CD4-positive, alpha-beta T cell treated with Interleukin-17A for 4 hours (primary cell): ENCODE measurements around the gene MMP2.

Experiments used
- DNase-seq: peaks from one replicate; pipeline ENCODE4 v3.0.0-alpha.2; 2020; ENCODE audit warnings: mixed read lengths

Gene MMP2

GRCh38 chr16:55521792-55522191 is 42.8 kb downstream of the MMP2 start:
- DNase-seq: no peak

GRCh38 chr16:55526441-55526840 is 47.4 kb downstream of the MMP2 start:
- DNase-seq: no peak

DNA sequence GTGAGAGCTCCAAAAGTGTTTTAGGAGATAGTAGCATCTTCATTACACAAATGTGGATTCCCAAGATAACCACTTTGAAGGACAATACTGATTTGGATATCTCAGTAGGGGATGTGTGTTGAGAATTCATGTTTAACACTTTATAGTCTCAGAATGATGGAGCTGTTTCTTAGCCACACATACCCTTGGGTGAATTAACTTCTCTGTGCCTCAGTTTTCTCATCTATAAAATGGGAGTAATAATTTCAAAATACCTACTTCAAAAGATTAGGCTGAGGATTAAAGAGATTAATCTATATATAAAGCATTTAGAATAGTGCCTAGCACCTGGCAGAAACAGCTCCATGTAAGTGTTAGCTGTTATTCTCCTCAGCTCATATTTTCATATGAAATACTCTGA is 48.9 kb downstream of the MMP2 start:
- no peak for DNase-seq

GRCh38 chr16:55529018-55529417 is 50.0 kb downstream of the MMP2 start:
- no peak for DNase-seq

- no peak for DNase-seq
Observed at GRCh38 chr16:55530316-55530856, 51.4 kb downstream of the MMP2 start.

DNA sequence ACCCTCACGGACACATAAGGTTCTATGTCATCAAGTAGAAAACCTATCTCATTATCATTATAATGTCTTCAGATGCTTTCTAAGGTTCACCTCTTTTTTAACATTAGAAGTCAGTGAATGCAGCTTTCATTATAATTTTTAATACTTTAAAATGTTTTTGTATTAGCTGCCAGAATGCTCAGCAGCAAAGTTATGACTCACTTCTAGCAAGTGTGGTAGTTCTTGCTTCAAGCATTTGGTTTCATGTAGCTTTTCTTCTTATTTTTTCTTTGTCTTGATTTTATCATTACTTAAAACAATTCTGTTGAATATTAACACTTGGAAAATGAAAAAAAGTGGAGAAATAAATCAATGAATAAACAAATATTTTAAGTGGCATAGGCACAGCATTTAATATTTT is 53.2 kb downstream of the MMP2 start:
- DNase-seq: no peak

GRCh38 chr16:55534756-55535155 is 55.8 kb downstream of the MMP2 start:
- DNase-seq: no peak

DNA sequence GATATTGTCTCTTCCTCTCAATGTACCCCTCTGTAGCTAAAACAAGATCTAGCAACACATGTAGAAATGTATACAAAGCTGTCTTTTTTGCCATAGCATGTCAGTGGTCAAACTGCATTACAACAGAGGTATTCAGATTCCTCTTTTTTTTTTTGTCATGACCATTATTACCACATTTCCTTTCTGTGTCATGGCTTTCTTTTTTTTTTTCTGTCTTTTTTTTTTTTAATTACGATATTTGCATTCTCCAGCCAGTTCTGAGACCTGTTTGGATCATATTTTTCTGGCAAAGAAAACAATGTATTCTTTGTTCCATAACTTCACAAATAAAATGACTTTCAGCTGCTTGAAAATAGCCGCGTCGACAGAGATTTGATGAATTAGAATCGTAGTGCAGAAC is 60.1 kb downstream of the MMP2 start:
- DNase-seq: no peak

- no peak for DNase-seq
Observed at GRCh38 chr16:55539488-55539887, 60.5 kb downstream of the MMP2 start.

DNA sequence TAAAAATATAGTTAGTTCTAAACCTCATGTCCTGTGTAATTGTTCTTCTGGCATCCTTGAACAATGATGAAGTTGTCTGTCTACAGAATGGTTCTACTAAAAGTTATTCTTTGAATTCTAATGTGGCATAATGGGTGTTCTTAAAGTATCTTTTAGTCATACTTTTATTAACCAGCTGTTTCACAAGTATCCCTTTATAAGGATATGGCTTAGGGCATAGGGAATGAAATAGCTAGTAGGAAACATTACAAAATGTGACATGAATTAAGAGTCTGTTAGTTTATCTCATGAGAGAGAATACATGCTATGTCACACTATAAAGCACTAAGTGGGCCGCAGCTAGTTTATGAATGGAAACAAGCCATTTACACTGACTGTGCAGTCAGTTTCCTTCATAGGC is 61.2 kb downstream of the MMP2 start:
- DNase-seq: no peak

DNA sequence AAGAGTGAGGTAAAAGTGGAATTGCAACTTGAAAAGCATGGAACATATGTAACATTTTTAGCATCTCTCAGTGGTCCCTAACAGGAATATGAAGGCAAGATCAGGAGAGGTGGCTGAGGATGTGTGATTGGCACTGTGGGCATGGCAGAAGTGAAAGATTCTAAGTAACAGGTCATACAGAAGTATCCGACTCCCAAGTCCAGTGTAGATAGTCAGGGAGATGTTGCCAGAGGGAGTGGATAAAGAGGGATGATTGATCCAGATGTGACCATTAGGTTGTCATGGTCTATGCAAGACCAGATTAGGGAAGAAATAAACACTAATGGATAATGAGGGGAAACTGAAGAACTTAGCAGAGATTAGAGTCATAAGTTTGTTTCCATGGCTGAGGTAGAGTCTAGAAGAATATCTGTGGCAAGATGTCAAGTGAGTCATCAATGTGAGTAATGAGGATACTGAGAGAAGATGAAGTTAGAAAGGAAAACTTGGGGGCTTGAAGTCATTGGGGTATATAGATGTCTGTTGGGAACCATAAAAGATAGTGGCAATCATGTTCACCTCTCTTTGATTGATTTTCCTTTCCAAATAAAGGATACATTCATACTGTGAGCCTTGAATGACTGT is 63.6 kb downstream of the MMP2 start:
- no peak for DNase-seq

DNA sequence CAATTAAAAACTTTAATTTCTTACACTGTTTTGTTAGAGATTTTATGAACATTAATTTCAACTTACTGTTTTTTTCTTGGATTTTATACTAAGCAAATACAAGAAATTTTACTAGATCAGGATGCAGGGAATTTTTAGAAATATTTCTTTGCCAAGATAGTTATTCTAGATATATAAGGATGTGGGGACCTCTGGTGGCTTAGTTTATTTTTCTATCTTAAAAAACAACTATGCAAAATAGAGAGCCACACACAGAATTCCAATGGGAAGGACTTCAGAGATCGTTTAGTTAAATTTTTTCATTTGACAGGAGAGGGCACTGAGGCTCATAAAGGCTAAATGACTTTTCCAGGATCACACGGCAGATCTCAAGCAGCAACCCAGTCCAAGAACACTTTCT is 64.5 kb downstream of the MMP2 start:
- no peak for DNase-seq

GRCh38 chr16:55552621-55553020 is 73.6 kb downstream of the MMP2 start:
- no peak for DNase-seq

DNA sequence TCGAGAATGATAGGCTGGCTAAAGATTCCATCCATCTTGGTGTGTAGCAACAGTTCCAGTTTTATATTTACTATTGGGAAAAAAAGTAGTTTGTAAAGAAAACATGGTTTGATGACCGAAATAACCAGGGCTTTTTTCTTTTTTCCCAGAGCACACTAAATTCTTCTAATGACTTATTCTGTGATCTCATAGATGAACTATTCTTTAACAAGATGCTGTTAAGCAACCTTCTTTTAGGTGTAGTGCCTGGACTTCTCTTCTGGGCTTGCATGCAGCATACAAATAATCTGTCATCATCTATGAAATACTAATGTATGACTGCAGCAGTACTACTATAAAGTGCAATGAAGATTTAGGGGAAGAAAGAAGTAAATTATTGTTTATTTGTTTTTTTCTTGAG is 76.4 kb downstream of the MMP2 start:
- DNase-seq: no peak
